ENCODE results near the gene PTH1R.

PTH1R gene

GRCh38 chr3:46942481-46943236 lies 65.1 kb downstream of the PTH1R start:
- TF ChIP-seq JUND (IDR thresholded peaks at IDR 0.05; ENCODE audit: low read depth), result no peak
- DNase-seq (ENCODE audit: low read depth in 1 of 2, low spot score in 1 of 2), result no peak
- in situ Hi-C loops (cut with HindIII; ENCODE audit: low pct_unique_long_range_greater_than_20kb, low sequenced_read_pairs), result no loop called here

DNA sequence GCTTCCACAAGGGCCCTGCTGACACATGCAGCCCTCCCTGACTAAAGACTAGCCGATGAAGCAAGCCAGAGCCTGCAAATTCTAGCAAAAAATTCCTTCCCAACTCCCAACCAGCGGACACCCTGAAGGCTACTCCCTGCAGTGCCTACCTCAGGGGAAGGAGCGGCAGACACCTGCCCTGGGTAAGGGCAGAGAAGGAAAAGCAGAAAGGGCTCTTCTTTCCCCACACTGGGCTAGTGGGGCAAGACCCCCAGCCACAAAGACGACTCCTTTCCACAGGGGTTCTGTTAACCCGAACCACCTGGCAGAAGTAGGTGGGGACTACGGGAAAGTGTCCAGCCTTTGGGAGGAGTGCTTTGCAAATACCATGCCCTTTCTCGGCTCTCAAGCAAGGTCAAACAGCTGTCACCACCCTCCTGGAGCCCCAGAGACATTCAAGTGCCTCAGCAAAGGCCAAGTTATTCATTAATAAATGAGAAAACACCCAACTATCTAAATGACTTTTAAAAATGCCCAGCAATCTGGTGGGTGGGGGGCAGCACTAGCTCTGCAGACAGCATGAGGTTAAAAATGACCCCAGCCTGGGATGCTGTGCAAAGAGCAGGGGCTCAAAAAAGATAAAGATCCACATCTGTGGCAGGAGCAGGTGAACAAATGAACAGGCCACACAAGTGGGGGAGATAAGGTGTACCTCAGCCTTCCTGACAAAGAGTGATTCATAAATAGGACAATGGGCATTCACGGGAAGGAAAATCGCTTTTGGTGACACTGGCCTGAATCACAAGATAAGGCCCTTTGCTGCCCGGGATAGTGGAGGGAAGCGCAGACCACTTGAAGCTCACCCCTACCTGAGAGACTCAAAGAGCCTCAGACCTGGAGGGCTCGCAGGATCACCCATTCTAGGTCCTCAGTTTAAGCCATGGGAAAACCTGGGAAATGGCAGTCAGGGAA lies 66.0 kb downstream of the PTH1R start:
- in situ Hi-C loops (cut with HindIII; ENCODE audit: low pct_unique_long_range_greater_than_20kb, low sequenced_read_pairs), result no loop called here
- no peak for TF ChIP-seq JUND (IDR thresholded peaks at IDR 0.05; ENCODE audit: low read depth)
- DNase-seq (ENCODE audit: low read depth in 1 of 2, low spot score in 1 of 2), result no peak

GRCh38 chr3:46944191-46944590 lies 66.7 kb downstream of the PTH1R start:
- no peak for TF ChIP-seq JUND (IDR thresholded peaks at IDR 0.05; ENCODE audit: low read depth)
- in situ Hi-C loops (cut with HindIII; ENCODE audit: low pct_unique_long_range_greater_than_20kb, low sequenced_read_pairs), result no loop called here
- no peak for DNase-seq (ENCODE audit: low read depth in 1 of 2, low spot score in 1 of 2)

DNA sequence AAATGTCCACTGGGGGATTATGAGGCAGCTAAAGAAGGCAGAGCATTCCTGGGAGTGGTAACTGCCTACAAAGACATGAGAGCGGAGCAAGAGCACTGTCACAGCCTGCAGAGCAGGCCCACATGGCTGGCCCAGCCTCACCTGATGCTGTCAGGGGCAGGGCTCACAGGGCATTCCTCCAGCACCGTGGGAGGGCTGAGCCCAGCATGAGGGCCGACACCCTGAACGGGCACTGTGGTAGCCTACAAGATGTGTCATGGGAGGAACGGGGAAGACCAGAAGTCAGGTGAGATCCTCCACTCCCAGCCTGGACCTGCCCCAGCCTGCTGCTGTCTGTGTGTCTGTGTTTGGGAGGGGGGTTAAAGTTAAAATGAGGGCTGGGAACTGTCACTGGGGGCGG lies 68.9 kb downstream of the PTH1R start:
- no peak for DNase-seq (ENCODE audit: low read depth in 1 of 2, low spot score in 1 of 2)
- TF ChIP-seq JUND (IDR thresholded peaks at IDR 0.05; ENCODE audit: low read depth), result no peak
- in situ Hi-C loops (cut with HindIII; ENCODE audit: low pct_unique_long_range_greater_than_20kb, low sequenced_read_pairs), result no loop called here

GRCh38 chr3:46946856-46947545 lies 69.5 kb downstream of the PTH1R start:
- DNase-seq (ENCODE audit: low read depth in 1 of 2, low spot score in 1 of 2), result no peak
- TF ChIP-seq JUND (IDR thresholded peaks at IDR 0.05; ENCODE audit: low read depth), result no peak
- in situ Hi-C loops (cut with HindIII; ENCODE audit: low pct_unique_long_range_greater_than_20kb, low sequenced_read_pairs), result no loop called here

- TF ChIP-seq JUND (IDR thresholded peaks at IDR 0.05; ENCODE audit: low read depth), result no peak
- DNase-seq (ENCODE audit: low read depth in 1 of 2, low spot score in 1 of 2), result no peak
- in situ Hi-C loops (cut with HindIII; ENCODE audit: low pct_unique_long_range_greater_than_20kb, low sequenced_read_pairs), result no loop called here
Measured at GRCh38 chr3:46947546-46947901, 70.0 kb downstream of the PTH1R start.

DNA sequence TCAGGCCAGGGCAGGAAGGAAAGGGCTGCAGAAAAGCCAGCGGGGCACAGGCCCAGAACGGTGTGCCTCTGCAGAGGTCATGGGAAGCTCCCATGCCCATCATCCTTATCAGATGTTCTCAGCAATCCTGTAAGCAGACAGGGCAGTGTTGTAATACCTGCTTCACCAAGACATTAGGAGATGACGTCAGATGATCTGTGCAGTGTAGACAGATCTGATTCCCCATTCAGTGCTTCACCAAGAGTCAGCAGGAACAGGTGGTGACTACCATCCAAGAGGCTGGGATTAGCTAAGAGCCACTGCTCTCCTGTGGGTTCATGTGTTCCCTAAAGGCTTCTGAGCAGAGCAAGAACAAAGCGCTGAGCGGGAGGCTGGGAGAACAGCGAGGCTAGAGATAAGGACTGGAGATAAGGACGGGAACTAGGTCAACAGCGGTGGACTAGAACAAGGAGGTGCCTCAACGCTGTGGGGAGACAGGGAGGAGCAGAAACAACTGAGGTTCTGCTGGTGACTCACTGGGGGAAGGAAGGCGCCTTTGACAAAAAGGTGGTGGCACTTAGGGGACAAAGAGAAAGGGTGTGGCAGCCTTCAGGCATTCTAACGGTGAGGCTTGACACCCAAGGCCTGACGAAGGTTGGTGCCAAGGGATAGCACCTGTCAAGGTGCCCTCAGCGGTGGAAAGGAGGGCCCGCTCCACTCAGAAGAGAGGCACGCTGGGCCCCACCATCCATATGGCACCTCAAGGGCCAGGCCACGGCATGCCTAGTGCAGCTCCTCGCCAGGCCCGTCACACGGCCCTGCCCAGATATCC lies 70.7 kb downstream of the PTH1R start:
- in situ Hi-C loops (cut with HindIII; ENCODE audit: low pct_unique_long_range_greater_than_20kb, low sequenced_read_pairs), result no loop called here
- no peak for TF ChIP-seq JUND (IDR thresholded peaks at IDR 0.05; ENCODE audit: low read depth)
- peak in 1 of 2 experiments; percentile 34 for DNase-seq (ENCODE audit: low read depth in 1 of 2, low spot score in 1 of 2)

- DNase-seq (ENCODE audit: low read depth in 1 of 2, low spot score in 1 of 2), result peak in 1 of 2 experiments; percentile 33
- in situ Hi-C loops (cut with HindIII; ENCODE audit: low pct_unique_long_range_greater_than_20kb, low sequenced_read_pairs), result no loop called here
- no peak for TF ChIP-seq JUND (IDR thresholded peaks at IDR 0.05; ENCODE audit: low read depth)
Measured at GRCh38 chr3:46948830-46949671, 71.5 kb downstream of the PTH1R start.

DNA sequence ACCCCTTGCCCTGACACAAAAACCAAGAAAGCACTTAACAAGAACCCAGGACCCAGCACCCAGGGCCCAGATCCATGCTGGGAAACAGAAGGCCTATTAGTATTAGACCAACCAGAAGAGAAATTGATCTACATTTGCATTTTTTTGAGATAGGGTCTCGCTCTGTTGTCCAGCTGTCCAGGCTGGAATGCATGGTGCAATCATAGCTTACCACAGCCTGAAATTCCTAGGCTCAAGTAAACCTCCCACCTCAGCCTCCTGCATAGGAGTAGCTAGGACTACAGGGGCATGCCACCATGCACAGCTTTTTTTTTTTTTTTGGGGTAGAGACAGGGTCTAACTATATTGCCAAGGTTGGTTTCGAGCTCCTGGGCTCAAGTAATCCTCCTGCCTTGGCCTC lies 72.7 kb downstream of the PTH1R start:
- in situ Hi-C loops (cut with HindIII; ENCODE audit: low pct_unique_long_range_greater_than_20kb, low sequenced_read_pairs), result no loop called here
- TF ChIP-seq JUND (IDR thresholded peaks at IDR 0.05; ENCODE audit: low read depth), result no peak
- no peak for DNase-seq (ENCODE audit: low read depth in 1 of 2, low spot score in 1 of 2)

DNA sequence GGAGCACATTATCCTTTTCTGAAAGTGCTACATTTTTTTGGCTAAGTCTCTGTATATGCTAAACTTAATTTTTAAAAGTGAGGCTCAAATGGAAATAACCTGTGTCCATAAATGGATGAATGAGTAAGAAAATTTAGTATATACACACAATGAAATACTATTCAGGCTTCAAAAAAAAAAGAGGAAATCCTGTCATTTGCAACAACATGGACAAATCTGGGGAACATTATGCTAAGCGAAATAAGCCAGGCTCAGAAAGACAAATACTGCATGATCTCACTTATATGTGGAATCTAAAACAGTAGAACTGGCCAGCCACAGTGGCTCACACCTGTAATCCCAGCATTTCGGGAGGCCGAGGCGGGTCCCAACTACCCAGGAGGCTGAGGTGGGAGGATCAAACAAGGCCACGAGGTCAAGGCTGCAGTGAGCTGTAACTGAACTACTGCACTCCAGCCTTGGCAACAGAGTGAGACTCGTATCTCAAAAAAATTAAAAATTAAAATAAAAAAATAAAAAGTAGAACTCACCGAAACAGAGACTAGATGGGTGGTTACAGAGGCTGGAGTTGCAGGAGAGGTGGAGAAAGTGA lies 73.2 kb downstream of the PTH1R start:
- no peak for DNase-seq (ENCODE audit: low read depth in 1 of 2, low spot score in 1 of 2)
- in situ Hi-C loops (cut with HindIII; ENCODE audit: low pct_unique_long_range_greater_than_20kb, low sequenced_read_pairs), result no loop called here
- TF ChIP-seq JUND (IDR thresholded peaks at IDR 0.05; ENCODE audit: low read depth), result no peak

DNA sequence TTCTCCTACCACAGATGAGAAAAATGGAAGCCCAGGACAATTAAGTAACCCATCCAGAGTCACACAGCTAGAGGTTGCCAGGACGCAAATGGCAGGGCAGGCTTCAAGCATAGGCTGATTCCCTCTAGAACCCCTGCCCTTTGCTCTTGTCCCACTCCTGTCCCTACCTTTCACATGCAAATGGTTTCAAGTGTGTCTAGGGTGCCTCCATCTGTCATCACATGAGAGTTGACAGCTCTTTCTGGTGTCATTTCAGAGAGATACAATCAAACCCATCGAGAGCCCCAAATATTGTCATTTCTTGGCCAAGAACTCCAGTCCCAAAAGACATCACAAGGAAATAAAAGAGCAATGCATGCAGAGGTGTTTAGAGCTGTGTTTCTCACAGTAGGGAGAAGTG lies 75.3 kb downstream of the PTH1R start:
- no peak for DNase-seq (ENCODE audit: low read depth in 1 of 2, low spot score in 1 of 2)

More for the DNA sequence above, 75.3 kb downstream of the PTH1R start:
- in situ Hi-C loops (cut with HindIII; ENCODE audit: low pct_unique_long_range_greater_than_20kb, low sequenced_read_pairs), result no loop called here
- no peak for TF ChIP-seq JUND (IDR thresholded peaks at IDR 0.05; ENCODE audit: low read depth)

Data from T47D (cell line).